ENCODE measurements around the gene ZNF761. TPM values are rescaled to one million over a fixed set of nuclear protein-coding genes. Genes with fewer than 3 reads are reported as not detected.

The ZNF761 gene
- total RNA-seq: 14.6 TPM

DNA sequence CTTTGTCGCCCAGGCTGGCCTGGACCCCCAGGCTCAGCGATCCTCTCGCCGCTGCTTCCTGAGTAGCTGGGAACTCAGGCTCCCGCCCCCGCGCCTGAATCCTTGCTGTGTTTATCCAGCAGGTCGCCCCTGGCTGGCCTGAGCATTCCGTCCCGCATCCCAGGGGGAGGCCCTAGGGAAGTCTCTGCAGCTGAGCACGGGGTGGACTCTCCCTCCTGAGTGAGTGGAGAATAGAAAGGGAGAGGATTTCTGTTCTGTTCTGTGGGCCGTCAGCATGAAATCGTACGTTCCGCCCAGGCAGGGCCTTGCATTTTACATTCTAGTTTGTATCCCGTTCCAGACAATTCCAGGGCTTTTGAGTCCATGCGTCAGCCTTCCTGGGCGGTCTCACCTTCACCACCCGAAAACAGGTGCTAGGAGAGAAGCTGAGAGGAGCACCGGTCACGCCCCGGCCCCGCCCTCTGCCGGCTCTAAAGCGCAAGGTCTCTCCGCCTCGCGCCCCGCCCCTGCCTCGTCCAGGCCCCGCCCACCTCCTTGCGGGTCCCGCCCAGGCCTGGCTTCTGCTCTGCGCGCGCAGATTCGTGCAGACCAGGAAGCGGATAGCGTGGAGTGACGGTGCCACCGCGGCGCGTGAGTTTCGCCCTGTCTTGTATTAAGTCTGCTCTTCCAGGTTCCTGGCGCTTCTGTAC lies at the start of gene ZNF761:
Gene ZNF761, plus strand, starts transcription at position 586 of the 689 bp plus-strand sequence. CDS start 15,285 bp downstream, outside the sequence.

DNA sequence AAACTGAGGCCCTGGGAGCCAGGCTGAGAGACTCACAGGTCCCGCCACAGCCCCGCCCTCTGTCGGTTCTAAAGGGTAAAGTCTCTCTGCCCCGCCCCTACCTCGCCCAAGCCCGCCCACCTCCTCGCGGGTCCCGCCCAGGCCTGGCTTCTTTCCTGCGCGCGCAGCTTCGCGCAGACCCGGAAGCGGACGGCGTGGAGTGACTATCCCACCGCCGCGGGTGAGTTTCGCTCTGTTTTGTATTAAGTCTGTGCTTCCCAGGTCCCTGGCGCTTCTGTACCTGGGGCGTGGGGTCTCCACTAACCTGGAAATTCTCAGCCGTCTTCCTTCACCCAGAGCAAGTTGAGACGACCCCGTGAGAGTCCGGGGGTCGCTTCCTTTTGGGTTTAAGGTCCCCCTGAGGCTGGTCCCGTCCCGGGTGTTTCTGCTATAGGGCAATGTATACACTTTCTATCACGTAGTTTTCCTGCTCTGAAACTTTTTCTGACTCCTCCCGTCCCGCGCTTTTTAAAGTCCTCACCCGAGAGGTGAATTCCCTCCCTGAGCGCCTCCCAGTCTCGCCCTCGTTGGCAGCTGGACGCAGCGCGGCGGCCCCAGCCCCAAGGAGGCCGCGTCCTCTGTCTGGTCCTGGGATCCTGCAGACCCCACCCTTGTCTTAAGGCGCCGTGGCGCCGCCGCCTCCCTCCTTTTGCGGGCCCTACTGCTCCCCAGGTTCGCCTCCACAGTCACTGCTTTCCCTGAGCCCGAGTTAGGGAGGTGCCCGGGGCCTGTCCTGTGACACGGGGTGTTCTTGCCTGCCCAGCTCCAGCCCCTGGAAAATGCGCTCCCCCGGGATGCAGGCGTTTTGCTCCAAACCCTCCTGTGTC lies 36.6 kb upstream of the ZNF761 start, which contains the start of gene ZNF765:
Gene ZNF765, plus strand, starts transcription at position 176 of the 866 bp plus-strand sequence. CDS start 2,867 bp downstream, outside the sequence.

DNA sequence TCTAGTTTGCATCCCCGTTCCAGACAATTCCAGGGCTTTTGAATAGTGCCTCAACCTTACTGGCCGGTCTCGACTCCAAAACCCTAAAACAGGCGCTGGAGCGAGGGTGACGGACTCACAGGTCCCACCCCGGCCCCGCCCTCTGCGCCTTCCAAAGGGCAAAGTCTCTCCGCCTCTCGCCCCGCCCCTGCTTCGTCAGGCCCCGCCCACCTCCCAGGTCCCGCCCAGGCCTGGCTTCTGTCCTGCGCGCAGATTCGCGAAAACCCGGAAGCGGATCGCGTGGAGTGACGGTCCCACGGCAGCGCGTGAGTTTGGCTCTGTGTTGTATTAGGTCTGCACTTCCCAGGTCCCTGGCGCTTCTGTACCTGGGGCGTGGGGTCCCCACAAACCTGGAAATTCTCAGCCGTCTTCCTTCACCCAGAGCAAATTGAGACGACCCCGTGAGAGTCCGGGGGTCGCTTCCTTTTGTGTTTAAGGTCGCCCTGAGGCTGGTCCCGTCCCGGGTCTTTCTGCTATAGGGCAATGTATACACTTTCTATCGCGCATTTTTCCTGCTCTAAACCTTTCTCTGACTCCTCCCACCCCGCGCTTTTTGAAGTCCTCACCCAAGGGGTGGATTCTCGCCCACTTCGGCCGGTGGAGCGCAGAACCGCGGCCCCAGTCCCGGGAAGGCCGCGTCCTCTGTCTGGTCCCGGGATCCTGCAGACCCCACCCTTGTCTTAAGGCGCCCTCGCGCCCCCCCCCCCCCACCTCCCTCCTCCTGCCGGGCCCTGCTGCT lies 35.9 kb downstream of the ZNF761 start, which contains the start of gene ZNF813:
Gene ZNF813, plus strand, starts transcription at position 249 of the 778 bp plus-strand sequence. CDS start 16,090 bp downstream, outside the sequence.

Other genes starting within 250 kb of the ZNF761 start
- gene ZNF665, start 238.6 kb upstream of the ZNF761 start, total RNA-seq: 4.3 TPM
- gene ZNF677, start 177.1 kb upstream of the ZNF761 start, total RNA-seq: 67.0 TPM
- not detected for gene VN1R2, start 173.7 kb upstream of the ZNF761 start, total RNA-seq
- gene VN1R4, start 164.3 kb upstream of the ZNF761 start, total RNA-seq: not detected
- 13.0 TPM for gene ZNF845, start 98.2 kb upstream of the ZNF761 start, total RNA-seq
- gene ZNF525, start 66.3 kb upstream of the ZNF761 start, total RNA-seq: 22.2 TPM
- gene ZNF765, start 36.8 kb upstream of the ZNF761 start, total RNA-seq: 21.0 TPM
- 8.0 TPM for gene ZNF813, start 35.7 kb downstream of the ZNF761 start, total RNA-seq
- gene ZNF331, start 106.2 kb downstream of the ZNF761 start, total RNA-seq: 34.2 TPM
- not detected for gene DPRX, start 200.0 kb downstream of the ZNF761 start, total RNA-seq